Stromal cell of bone marrow (primary cell): ENCODE results near the gene SFXN3.

ENCODE experiments used
- DNase-seq: peaks from one replicate; pipeline ENCODE4 v3.0.0-alpha.2; 2012; ENCODE audit warnings: low read depth

The SFXN3 gene, protein sequence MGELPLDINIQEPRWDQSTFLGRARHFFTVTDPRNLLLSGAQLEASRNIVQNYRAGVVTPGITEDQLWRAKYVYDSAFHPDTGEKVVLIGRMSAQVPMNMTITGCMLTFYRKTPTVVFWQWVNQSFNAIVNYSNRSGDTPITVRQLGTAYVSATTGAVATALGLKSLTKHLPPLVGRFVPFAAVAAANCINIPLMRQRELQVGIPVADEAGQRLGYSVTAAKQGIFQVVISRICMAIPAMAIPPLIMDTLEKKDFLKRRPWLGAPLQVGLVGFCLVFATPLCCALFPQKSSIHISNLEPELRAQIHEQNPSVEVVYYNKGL

DNA sequence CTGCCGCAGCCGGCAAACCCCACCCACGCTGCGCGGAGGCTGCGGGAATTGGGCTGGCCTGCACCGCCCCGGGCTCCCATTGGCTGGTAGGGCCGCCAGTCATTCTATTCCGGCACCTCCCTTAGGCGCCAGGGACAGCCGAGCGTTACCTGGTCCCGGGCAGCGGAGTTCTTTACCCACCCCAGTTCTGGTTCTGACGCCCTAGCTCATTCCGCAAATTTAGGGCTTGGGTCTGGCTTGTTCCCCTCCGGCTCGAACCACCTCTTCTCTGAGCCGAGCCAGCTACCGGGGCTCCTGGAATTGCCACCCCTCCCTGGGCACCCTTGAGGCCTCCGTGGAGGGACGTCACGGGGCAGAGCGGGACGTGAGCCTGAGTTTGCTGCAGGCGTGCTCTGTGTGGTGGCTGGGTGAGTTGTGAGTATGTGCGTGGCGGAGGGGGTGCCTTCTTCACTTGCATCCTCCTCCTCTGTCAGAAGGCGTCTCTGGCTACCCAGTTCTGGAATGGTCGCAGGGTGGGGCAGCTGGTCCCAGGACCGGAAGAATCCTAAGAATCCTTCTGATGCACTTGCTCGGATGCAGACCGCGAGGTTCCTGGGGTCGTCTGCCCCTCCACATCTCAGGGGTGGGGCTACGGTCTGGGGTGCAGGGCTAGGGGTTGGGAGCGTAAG, at the start of gene SFXN3, which contains the start of gene PDZD7:
SFXN3 (plus strand) TSS at position 107 of the 668 bp plus-strand sequence. CDS start 3,461 bp downstream, outside the sequence.
PDZD7 (minus strand) TSS at position 2 of the 668 bp plus-strand sequence. CDS start 910 bp downstream, outside the sequence.
- DNase-seq, result peak; percentile 87

DNA sequence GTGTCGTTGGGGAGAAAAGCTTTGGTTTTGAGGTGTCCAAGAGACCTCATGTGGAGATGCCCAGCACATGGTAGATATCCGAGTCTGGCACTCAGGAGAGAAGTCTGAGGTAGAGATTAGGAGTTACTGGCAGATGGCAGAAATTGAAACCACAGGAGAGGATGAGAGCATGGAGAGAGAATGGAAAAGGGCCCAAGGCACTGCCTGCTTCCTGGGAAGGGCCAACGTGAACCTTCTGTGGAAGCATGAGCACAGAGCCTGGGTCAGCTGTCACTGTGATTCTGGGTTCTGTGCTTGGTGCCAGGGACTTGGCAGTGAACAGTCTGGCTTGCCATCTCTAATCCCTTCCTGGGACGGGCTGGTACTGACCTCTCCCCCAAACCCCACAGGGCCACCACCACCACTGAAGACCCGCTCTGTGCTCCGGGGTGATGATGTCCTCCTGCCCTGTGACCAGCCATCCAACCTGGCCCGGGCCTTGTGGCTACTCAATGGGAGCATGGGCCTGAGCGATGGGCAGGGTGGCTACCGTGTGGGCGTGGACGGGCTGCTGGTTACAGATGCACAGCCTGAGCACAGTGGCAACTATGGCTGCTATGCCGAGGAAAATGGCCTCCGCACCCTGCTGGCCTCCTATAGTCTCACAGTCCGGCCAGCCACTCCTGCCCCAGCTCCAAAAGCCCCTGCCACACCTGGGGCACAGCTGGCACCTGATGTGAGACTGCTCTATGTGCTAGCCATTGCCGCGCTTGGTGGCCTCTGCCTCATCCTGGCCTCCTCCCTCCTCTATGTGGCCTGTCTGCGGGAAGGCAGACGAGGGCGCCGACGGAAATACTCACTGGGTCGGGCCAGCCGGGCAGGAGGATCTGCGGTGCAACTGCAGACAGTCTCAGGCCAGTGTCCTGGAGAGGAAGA, 47.9 kb upstream of the SFXN3 start:
- DNase-seq, result no peak

DNA sequence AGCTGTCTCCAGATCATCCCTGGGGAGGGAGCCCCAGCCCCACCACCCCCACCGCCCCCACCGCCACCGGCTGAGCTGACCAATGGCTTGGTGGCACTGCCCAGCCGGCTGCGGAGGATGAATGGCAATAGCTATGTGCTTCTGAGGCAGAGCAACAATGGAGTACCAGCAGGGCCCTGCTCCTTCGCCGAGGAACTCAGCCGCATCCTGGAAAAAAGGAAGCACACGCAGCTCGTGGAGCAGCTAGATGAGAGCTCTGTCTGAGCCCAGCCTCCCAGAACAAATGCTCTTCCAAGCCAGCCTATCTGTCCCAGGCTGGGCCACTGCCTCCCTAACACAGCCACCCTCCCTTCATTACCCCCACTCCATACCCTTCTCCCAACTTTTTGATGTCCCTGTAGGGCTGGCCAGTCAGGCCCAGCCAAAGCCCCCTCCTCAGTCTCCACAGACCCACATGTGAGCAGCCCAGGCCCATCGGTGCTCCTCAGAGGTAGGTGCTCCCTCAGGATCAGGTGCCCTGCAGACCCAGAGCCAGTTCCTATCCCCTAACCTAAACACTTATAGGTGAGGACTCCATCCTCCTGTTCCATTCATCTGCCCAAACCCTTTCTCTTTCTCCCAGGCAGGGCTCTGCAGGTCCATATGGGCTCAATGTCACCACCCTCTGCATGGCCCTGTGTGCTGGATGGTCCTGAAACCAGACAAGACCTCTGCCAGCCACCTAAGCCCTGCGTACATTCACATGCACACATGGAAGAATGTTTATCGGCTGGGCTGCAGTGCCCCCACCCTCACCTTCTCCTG, 47.0 kb upstream of the SFXN3 start:
- DNase-seq, result no peak

DNA sequence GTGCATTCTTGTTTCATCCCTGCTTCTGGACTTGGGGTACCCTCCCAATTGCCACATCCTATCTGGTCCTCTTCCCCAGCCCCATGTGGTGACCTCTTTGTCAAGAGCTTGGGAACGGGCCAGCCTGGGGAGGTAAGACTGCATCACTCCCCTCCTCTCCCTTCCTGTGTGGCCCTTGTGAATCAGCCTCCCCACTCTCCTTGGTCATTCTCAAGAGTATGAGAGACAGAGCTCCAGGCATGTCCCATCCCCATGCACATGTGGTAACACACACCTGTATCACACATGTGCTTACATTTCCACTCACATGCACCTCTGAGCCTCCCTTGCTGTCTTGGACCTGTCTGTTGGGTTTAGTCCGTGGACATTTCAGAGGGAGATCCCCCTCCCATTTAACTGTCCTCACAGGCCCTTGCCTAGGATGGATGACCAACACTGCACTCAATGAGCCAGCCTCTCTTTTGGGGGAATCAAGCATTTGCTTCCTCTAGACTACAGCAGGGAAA, 46.3 kb upstream of the SFXN3 start:
- DNase-seq, result no peak

DNA sequence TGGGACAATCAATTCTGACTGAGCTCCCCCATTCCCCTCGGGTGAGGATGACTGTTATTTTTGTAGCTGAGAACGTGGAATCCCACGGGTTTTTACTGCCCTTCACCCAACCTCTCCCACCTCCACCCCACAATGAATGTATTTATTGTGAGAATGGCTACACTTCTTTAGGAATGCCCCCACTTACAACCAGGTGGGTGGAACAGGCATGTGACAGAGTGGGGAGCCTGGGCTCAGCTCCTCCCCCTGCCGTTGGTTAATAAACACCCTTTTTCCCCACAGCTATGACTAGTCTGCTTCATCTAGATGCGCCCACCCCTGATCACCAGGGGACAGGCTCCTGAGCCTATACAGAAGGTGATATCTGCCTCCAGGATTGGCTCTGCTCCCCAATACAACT, 45.7 kb upstream of the SFXN3 start:
- no peak for DNase-seq

DNA sequence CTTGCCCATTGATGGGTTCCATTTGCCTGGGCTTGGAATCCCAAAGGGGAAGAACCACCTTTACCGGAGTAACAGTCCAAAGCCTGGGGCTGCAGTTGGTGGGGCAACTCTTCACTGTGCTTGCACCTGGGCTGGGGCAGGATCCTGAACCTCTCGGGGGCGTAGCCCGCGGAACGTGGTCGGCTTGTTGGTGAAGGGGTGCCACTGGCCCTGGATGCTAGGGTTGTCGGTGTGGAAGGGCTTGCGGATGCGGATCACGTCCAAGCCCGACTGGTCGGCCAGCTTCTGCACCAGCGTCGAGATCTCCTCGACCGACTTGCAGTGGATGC, 44.4 kb upstream of the SFXN3 start:
- DNase-seq, result no peak

DNA sequence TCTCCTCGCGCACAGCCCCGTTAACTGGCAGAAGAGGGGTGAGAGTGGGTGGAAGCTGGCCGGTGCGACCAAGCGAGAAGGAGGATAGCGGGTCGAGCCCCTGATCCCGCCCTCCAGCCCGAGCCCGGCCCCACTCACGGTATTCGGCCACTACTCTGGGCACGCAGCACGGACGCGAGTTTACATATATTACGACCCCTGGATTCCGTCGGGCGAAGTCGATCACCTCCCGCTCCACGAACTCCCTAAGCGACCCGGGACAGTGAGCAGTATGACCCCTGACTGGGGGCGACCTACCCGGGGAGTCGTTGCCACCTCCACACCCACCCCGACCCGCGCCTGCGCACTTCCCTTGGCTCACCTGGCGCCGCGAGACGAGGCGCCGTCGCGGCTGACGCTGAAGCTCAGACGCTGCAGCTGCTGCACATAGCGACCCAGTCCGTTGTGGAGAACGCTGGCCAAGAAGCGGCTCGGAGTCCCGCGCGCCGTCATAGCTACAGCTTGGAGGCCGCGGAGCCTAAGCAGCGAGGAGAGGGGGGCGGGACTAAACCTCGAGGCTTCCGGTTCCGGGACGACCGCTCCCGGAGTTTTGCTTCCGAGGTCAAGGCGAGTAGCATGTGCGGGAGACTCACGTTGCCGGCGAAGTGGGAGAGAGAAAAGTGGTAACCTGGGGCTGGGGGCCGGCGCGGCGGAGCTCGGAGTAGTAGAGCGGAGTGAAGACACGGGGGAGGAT, 43.9 kb upstream of the SFXN3 start, which contains the start of the genes MRPL43 and TWNK:
MRPL43 (minus strand) TSS at position 546 of the 733 bp plus-strand sequence; CDS start at position 492, 54 bp downstream.
TWNK (plus strand) TSS at position 592 of the 733 bp plus-strand sequence. CDS start 668 bp downstream, outside the sequence.
- DNase-seq, result peak; percentile 52

DNA sequence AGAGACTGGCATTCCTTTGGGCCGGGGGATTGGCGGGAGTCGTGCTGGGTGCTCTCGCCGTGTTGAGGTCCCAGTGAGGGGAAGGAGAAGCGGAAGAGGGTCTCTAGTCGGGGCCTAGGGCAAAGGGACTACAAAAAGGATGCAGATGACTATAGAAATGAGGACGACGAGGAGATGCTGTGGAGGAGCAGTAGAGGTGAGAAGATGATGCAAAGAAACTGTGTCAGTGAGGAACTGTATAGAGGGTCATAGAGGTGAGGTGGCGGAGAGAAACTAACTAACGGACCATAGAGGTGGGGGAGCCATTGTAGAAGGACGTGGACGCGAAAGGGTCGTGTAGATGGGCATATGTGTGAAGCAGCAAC, 43.4 kb upstream of the SFXN3 start:
- no peak for DNase-seq

DNA sequence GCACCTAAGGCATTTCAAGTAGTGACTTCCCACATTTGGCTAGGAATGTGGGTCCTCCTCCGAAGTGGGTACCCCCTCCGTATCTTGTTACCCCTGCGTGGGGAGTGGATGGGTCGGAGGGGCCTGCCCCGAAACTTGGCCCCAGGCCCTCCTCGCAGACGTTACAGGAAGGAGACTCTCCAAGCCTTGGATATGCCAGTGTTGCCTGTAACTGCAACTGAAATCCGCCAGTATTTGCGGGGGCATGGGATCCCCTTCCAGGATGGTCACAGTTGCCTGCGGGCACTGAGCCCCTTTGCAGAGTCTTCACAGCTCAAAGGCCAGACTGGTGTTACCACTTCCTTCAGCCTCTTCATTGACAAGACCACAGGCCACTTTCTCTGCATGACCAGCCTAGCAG, 42.9 kb upstream of the SFXN3 start:
- DNase-seq, result no peak

DNA sequence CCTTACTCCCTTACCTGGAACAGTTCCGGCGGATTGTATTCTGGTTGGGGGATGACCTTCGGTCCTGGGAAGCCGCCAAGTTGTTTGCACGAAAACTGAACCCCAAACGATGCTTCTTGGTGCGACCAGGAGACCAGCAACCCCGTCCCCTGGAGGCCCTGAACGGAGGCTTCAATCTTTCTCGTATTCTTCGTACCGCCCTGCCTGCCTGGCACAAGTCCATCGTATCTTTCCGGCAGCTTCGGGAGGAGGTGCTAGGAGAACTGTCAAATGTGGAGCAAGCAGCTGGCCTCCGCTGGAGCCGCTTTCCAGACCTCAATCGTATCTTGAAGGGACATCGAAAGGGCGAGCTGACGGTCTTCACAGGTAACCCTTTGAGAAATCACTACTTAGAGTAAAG, 41.9 kb upstream of the SFXN3 start:
- DNase-seq, result no peak

DNA sequence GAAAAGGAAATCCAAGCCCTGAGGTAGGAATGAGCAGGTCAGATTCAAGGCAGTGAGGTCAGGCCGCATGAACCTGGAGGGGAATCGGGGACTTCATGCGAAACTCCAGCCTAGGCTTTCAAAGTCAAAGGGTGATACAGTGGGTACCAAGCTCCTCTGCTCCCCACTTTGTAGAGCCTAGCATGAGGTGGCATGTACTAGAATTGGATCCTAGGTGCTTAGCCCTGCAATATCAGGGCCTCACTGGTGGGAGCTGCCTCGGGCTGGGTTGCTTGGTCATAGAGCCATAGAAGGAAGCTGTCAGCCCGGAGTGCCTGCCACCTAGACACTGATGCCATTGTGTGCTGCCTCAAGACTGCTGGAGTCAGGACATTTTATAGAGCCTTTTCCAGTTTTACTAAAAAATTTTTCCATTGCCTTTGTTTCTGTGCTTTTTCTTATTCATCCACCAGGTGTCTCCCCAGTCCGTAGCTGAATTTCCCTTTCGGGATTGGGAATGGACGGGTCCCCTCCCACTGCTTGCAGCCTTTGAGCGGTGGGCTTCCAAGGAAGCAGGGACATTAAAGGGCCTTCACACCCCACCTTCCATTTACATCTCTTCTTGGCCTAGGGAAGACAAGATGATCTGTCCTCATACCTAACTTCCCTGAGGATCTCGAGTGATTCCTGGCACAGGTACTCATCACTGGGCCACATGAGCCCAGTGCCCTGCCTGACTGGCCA, 36.9 kb upstream of the SFXN3 start:
- DNase-seq, result no peak

DNA sequence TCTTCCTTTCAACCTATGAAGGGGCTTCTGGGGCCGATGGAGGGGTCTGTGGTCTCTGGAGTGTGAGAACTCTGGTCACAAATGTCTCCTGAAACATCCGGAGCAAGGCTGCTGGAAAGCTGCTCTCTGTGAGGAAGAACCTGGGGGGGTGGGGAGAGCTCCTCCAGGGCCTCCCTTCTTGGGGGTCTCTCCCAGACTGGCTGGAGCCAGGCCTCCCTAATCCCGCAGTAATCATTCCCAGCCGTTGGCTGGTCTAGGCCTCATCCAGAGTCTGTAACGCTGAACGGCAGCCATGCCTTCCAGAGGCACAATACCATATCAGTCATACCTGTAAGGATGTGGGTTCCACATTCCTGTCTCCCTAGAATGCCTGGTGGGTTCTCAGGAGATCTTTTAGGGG, 35.9 kb upstream of the SFXN3 start:
- no peak for DNase-seq

DNA sequence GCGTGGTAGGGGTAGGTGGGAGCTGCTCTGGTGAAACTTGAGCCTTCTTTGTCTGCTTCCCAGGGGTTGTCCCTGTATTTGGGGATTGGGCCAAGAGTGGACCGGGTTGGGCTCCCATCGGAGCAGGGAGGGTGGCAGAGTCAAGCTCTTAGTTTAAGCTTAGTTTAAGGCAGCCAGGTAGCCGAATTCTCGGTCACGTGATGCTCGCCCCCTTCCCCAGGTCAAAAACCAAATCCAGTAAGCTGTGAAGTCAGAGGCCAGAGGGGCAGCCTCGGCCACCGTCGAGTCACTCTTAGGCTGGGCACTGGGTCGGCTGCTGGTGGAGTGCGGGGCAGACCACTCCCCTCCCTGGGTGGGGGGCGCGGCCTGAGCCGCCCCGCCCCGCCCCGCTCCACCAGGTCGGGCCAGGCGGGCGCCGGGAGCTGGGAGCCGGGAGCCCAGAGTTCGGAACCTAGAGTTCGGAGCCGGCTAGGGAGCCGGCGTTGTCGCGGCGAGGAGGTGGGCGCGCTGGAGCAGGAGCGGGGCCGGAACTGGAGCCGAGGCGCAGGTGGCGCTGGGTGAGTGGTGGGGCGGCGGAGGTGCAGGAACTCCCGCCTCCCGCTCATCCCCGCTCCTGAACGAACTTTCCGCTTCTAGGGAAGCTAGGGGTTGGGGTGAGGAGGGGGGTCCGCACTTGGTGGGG, 34.2 kb upstream of the SFXN3 start:
- no peak for DNase-seq

DNA sequence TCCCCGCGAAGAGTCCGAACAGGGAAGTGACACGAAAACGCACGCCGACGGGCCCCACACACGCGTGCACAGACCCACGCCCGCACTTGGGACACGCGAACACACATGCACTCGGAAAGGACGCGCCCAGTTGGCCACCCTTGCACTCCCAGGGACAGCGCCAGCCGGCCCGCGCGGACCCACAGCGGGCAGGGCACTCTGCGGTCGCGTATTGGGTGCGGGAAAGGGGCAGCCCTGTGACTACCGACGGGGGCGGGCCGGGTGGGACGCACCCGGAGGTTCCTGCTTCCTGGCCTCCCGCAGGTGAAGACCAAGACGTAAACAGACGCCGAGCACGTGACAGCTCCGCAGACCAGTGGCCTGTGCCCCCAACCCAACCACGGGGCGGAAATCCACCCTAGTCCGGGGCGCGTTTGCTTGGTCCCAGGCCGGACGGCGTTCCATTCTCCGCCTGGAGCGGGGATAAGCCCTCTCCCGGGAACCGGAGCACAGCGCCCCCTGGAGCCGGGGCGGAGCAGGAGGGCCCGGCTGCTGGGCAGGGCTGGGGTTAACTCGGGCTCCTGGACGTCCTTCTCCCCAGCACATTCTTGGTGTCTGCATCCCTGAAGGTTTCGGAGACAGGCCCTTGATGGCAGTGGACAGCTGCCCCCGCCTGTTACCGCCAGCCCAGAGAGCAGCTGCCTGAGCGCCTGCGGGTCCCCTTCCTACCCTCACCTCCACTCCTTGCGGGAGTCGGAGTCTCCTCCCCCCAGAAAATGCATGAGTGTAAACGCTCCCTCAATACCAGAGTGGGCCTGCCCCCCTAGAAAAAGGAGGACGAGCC, 33.5 kb upstream of the SFXN3 start:
- peak; percentile 52 for DNase-seq

DNA sequence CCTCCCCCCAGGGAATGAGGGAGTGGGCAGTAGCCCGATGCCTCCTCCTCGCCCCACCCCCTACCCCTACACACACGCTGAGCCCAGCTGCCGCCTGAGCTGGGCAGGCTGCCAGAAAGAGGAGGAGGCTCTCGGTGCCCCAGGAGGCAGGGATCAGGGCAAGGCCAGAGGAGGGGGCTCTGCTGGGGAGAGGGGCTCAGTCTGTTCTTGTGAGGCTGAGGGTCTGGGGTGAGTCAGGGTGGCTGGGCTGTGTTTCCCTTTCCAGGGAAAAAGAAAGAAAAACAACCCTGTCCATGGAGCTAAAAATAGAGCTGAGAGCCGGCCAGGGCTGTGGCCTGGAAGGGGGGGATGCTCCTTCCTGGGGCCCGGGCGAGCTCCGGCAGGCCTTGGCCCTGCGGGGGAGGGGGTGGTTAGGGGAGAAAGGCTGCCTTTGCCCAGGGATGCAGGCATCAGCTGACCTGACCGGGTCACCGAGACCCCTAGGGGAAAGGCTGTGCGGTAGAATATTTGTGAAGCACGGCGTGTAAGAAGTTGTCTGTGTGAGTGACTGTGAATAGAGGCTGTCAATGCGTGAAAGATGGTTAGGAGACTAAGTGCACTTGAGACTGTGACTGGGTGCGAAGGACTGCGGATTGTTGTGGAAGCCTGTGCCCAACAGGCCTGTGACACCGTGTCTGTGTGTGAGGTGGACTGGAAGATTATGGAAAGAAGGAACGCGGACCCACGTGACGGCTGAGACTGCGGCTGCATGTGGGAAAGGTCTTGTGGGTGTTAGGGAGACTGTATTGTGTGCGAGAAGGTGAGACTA, 32.6 kb upstream of the SFXN3 start:
- DNase-seq, result peak; percentile 84

DNA sequence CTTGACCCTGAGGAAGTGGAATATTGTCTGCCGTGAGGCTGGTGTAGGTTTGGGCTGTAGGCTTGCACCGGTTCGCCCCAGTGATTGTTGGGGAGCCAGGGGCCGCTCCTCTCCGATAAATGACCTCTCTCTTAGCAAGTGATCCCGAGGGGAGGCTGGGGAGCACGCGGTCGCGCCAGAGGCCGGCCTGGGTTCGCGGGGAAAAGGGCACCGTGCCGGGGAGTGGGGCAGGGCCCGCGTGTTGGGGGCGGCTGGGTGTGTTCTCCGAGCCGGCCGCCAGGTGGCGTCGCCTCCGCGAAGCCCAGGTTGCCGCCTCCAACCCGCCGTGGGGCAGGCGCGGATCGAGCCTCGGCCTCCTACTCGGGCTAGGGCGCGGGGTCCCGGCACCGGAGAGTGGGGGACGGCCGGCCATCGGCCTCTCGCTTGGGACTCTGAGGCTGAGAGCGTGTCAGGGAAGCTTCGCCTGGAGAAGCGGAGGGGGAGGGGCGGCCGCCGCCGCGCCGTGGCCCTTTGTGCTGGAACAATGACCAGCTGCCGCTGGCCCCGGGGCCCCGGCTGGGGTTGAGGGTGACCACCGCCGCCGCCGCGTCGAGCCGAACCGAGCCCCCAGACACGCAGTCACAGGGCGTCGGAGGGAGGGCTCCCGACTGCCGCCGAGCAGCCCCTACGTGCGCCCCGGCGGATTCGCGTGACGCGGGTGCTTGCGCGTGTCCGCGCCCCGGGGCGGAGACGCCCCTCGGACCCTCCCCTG, 31.9 kb upstream of the SFXN3 start:
- peak; percentile 56 for DNase-seq

DNA sequence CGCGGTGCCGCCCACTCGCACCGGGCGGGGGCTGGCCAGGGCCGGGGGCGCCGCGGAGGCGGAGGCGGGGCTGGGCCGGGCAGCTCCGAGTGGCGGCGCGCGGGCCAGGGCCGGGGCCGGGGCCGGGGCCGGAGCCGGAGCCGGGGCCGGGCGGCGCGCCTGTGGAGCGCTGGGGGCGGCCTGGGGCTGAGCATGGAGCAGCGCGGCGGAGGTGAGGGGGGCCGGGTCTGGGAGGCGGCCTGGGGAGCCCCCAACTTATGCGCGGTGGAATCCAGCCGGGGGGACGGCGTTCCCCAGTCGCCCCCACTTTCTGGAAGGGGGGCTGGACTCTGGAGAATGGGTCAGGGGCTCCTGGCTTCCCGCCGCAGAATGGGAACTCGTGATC, 31.3 kb upstream of the SFXN3 start, which contains the start of gene LZTS2:
LZTS2 (plus strand) TSS at position 67 of the 385 bp plus-strand sequence. CDS start 2,731 bp downstream, outside the sequence.
- DNase-seq, result no peak
